ENCODE measurements around the gene TCAP.
A peak's percentile ranks its signal among the peaks of the same experiment; 100 is the strongest.

The TCAP gene

DNA sequence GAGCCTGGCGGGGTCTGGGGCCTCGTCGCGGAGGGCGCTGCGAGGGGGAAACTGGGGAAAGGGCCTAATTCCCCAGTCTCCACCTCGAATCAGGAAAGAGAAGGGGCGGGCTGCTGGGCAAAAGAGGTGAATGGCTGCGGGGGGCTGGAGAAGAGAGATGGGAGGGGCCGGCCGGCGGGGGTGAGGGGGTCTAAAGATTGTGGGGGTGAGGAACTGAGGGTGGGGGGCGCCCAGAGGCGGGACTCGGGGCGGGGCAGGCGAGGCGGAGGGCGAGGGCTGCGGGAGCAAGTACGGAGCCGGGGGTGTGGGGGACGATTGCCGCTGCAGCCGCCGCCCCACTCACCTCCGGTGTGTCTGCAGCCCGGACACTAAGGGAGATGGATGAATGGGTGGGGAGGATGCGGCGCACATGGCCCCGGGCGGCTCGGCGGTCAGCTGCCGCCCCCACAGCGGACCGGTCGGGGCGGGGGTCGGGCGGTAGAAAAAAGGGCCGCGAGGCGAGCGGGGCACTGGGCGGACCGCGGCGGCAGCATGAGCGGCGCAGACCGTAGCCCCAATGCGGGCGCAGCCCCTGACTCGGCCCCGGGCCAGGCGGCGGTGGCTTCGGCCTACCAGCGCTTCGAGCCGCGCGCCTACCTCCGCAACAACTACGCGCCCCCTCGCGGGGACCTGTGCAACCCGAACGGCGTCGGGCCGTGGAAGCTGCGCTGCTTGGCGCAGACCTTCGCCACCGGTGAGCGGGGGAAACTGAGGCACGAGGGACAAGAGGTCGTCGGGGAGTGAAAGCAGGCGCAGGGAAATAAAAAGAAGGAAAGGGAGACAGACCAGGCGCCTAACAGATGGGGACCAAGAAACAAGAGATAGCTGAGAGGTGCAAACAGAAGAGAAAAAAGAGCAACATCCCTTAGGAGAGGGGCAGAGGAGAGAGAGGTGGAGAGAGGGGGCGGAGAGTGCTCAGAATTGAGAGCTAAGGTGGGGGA, 3.1 kb downstream of the TCAP start, which contains the start of gene PNMT:
Gene PNMT (plus strand): TSS at position 509 of the 980 bp plus-strand sequence. CDS start 23 bp downstream, at position 532.
- DNase-seq (ENCODE audit: low spot score) = peak; percentile 83

DNA sequence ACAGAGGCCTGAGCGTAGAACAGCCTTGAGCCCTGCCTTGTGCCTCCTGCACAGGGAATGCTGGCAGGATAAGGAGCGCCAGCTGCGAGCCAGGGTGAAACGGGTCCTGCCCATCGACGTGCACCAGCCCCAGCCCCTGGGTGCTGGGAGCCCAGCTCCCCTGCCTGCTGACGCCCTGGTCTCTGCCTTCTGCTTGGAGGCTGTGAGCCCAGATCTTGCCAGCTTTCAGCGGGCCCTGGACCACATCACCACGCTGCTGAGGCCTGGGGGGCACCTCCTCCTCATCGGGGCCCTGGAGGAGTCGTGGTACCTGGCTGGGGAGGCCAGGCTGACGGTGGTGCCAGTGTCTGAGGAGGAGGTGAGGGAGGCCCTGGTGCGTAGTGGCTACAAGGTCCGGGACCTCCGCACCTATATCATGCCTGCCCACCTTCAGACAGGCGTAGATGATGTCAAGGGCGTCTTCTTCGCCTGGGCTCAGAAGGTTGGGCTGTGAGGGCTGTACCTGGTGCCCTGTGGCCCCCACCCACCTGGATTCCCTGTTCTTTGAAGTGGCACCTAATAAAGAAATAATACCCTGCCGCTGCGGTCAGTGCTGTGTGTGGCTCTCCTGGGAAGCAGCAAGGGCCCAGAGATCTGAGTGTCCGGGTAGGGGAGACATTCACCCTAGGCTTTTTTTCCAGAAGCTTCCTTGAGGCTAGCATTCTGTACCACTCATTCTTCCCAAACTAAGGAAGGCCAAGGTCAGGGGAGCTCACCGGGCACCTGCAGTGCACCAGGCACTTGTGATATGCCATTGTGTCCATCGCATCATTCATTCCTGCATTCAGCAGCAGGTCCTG, 5.0 kb downstream of the TCAP start:
- DNase-seq (ENCODE audit: low spot score) = no peak

DNA sequence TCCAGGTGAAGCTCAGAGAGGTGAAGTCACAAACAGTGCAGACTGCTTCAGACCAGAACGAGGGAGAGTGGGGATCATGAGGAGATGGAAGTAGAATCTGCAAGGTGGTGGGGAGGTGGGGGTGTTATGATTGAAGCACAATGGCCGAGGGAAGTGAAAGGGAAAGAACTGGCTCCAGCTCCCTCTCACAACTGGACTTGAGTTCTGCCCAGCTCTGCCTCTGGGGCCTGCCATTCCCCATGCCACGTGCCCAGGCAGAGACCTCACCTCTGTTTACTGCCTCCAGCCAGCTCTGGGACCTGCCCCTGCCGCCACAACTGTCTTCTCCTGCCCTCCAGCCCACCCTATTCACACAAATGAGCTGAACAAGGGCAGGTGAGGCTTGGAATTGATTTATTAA, 5.6 kb downstream of the TCAP start:
- no peak for DNase-seq (ENCODE audit: low spot score)

DNA sequence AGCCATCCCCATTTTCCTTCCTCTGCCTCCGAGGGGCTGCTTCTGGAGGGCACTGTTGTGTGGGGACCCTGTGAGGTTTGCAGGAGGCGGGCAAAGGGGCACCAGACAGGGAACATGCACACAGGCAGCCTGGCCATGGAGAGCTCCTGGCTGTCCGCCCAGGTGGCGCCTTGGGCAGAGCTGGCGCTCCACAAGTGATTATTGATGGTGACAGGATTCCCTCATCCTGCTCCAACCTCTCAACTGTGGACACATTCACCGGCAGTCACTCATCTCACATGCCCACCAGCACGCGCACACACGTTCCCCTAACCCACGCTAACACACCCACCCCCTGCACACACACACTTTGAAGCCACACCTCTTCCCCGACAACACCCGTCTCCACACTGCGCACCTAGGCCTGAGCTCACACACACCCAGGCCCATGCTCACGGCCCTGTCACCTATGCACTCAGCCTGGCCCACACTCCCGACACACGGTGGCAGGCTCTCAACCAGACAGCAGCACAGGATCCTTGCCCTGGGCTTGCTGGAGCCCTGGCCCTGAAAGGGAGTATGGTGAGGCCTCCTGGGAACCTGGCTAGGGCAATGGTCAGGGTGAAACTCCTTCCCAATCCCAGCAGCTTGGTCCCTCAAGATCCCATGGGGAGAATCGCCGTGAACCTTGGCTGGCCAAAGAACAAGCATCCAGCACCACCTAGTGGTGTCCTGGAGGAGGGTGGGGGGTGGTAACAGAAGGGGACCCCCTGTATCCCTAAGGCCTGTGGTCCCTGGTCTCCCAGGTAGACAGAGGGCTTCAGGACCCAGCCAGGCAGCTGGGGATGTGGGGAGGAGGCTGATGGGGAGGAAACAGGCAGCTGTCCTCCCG, 6.7 kb downstream of the TCAP start:
- DNase-seq (ENCODE audit: low spot score) = peak; percentile 79

DNA sequence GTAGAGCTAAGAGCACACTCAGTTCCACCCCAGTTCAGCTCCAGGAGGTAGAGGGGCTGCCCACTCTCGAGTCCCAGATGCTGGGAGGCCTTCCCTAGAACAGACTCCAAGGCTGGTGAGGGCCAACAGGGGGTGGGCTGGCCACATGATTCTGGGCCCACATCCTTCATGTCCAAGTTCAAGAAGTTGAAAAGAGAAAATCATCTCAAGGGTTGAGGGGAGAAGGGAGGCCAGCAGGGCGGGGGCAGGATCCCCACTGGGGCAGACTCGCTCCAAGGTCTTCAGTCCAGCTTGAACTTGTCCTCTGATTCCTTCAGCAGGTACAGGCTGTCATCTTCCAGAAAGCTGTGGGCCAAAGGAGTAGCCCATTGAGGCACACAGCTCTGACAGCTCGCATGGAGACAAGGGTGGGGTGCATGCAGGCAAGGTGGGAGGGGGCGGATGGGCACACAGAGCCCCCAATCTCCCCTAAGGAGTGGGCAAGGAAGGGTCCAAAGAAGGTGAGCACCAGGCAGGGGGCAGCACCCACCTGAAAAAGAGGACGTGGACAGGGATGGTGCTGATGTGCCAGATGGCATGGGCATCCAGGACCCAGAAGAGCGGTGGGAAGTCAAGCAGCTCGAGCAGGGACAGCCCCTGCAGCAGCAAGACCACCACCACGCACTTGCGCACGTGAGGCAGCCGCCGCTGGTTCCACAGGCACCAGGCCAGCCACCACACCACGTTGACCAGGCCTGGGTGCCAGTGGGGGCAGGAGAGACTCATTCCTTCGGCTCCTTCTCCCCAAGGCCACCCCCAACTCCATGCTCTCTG, 7.6 kb downstream of the TCAP start:
- no peak for DNase-seq (ENCODE audit: low spot score)

DNA sequence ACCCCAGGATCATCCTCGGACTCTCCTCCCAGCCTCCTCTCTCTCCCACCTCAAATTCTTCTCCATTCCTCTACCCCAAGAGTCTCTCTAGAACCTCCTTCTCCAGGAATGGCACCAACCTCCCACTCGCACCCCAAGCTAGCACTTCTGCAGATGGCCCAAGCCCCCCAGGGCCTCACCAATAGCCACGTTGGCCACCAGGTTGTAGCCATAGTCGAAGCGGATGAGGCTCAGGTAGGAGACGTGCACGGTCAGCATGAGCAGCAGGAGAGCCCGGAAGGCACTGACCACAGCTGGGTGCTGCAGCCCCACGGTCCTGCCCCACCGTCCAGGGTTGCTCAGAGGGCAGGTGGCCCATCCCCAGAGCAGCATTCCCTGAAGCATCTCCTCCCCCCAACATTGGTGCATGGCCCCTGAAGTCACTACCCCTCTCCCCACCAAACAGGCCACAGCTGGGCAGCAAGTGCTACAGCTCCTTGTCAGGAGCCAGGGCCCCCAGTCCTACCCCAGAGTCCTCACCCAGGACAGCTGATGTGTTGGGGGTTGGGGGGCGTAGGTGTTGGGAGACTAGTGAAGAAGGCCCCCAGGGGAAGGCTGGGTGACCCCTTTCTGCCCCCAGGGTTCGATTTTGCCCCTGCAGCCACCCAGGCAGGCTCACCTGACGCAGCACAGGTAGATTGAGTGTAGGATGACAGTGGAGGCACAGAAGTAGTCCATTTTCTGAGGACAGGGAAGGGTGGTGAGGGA, 8.4 kb downstream of the TCAP start:
- DNase-seq (ENCODE audit: low spot score) = no peak

DNA sequence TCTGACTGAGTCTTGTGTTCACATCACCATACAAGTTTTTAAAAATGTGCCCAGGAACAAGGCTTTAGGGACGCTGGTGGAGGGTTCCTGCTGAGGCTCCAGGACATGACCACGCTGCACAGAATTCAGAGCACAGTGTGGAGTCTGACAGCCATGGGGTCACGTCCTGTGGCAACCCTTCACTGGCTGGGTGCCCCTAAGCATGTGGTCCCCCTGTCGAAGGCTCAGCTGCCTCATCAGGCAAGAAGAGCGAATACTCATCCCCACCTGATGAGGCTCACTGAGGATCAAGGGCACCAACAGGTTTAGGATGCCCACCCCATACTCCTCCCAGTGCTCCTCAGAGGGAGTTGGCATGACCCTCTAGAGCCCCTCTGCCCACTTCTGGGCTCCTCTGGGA, 9.0 kb downstream of the TCAP start:
- no peak for DNase-seq (ENCODE audit: low spot score)

DNA sequence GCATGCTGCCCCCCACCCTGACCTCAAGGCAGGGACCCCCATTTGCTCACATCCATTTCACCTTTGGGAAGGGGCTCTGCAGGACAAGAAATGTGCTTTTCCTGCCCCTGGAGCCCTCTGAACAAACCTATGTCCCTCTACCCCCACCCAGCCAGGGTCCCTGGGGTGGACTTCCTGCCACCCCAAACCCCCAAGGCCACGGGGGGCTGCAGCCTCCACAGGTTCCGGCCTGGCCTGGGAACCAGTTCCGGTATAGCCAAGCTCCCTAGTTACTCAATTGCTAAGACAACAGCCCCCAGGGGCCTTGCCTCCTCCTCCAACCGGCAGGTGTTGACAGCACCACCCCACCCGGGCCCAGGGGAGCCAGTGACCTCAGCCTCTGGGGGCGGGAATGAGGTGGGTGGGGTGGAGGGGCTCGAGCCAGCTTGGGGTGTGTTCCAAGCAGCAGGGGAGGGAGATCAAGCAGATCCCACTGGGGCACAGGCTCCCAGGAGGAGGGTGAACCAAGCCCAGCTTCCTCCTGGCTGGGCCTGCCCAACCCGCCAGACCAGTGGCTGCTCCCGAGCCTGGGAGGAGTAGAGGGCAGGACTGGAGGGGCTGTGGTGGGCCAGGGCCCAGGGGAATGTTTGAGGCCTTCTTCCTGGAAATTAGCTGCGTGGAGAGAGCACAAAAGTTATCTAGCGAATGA, 9.7 kb downstream of the TCAP start:
- DNase-seq (ENCODE audit: low spot score) = no peak

DNA sequence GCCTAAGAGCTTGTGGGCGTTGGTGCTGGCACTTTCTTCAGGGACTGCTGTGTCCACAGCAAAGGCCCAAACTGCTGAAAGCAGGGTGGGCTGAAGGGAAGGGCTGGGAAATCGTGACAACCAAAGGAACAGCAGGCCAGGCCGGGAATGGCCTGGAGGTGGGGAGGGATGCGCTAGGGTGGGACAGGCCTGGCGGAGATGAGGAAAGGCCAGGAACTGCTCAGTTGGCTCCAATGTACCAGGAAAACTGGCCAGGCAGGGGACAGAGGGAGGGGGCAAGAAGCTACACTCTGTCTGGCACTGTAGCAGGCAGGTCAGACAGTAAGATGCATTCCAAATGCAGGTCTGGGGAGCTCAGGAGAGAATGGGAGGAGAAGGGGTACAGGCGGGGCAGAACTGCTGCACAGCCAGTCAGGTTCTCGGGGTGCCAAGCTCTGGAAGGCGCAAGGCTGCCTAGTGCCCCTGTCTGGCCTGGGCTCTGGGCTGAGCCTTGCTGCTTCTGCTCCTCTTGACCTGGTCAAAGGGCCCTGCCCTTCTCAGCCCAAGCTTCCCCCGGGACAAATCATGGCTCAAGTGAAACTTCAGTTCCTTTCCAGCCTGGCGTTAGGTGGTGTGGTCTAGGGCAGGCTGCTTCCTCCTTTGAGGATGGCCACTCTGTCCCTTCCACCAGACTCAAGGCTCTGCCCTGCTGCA, 10.4 kb downstream of the TCAP start:
- DNase-seq (ENCODE audit: low spot score) = no peak

DNA sequence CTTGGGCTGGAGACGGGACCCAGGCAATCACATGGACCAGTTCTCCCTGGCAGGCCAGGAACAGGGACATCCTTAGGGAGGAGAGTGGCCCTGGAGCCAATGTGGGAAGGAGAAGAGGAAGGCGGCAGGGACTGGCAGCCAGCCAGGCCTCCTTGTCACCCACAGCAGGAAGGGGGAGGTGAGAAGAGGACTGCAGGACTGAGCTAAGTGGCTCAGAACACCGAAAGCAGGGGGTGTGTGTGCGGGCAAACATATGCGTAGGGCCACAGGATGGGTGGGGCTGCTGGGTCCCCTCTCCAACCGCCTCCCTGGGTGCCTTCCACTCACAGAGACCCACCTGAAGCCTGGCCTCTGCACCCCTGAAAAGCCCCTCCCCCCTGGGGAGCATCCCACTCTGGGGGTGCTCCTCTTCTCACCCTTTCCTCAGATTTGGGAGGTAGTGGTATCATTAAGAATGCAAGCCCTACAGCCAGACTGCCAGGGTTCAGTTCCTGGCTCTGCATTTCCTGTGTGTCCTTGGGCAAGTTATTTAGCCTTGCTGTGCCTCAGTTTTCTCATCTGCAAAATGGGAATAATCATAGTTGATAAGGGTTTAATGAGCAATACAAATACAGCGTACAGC, 11.2 kb downstream of the TCAP start:
- no peak for DNase-seq (ENCODE audit: low spot score)

DNA sequence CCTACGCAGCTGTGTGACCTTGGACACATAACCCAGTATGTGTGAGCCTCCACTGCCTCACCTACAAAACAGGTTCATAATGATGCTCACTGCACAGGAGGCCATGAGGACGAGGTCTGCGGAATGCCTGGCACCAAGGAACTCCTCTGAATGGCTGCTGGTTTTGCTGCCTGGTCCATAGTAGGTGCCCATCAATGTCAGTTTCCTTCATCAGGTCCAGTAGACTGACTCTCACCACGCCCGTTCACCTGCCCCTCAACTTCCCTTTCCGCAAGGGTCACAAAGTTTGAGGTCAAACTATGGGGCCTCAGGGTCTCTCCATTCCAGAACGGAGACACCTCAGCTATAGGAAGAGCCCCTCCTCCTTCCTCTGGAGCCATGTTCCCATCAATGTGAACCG, 11.9 kb downstream of the TCAP start:
- no peak for DNase-seq (ENCODE audit: low spot score)

DNA sequence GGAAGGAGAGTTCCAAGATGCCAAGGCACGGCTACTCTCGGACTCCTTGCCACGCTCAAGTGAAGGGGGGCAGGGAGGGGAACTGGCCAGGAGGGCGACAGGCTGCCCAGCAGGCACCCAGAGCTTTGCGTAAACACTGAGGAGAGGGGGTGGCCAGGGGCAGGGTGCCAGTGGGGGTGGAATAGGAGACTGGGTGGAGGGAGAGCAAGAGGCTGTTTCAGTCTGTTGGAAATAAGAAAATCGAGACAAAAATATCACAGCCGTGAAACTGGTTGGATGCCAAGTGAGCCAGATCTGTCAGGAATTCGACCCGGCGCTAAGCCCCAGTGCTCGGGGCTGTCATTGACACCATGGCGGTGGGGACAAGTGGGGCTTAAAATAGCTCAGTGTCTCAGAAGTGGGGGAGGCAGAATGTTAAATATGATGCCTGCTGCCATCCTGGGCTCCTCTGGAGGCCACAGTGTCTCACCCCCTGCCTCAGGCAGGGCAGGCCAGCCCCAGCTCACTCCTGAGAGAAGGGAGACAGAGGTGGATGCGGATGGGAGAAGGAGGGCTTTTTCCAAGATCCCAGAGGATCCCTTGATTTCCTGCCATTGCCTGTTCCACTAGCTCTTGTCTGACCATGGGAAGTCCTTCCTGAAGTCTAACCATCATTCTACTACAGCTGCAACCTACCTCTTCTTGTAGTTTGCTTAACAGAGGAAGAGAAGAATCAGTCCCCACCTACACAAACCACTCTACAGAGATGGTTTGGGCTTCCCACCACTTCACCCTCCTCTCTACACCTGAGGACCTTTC, 12.6 kb downstream of the TCAP start:
- no peak for DNase-seq (ENCODE audit: low spot score)

DNA sequence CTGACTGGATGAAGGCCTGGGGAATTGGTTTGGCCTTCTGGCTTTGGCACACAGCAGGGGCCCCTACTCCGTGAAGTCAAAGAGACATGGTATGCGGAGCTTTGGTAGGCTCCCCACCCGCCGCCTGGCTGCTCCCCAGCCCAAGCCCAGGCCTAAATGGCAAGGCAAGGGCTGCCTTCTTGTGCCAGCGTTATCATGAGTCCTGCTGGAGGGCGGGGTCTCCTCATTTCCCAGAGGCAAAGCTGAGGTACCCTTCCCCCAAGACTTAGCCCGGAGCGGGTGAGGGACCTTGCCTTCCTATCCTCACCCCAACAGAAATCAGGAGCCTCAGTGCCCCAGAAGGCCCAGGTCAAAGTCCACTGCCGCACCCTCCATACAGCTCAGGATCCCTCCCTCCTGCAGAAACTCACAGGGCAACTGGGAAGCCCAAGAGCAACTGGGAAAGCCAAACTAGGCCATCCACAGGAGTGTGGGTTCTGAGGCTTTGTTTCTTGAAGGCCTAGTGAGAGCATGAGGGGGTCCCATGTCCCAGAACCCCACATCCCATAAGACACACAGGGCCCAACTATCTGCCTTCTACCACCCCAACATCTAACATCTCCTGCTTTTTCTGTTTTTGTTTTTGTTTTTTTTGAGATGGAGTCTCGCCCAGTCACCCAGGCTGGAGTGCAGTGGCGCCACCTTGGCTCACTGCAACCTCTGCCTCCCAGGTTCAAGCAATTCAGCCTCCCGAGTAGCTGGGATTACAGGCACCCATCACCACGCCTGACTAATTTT, 13.4 kb downstream of the TCAP start:
- no peak for DNase-seq (ENCODE audit: low spot score)

DNA sequence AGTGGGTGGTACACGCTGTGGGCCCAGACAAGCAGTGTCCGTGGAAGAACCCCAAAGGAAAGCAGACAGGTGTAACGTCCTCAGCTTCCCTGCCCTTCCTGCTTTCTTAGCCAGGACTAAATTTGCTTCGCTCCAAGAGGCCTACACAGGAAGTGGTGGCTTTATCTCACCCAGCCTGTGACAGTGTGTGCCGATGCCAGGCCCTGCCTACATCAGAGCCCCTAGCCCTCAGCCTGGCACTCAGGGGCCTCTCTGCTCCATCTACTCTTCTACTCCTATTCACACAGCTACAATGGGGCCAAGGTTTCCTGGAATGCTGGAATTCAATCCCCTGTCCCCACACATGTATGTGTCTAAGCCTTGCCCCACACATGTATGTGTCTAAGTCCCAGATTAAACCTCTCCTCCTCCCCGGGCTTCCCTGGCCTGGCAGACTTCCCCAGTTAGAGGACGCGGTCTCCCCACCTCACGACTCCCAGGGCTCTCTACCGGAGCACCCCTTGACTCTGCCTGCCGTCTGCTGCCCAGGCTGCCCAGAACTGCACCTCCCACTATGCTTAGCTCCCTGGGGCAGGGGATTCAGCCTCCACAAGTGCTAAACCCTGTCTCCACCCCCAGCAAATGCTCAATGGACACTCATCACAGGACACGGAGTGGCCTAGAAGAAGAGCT, 14.5 kb downstream of the TCAP start:
- DNase-seq (ENCODE audit: low spot score) = no peak

DNA sequence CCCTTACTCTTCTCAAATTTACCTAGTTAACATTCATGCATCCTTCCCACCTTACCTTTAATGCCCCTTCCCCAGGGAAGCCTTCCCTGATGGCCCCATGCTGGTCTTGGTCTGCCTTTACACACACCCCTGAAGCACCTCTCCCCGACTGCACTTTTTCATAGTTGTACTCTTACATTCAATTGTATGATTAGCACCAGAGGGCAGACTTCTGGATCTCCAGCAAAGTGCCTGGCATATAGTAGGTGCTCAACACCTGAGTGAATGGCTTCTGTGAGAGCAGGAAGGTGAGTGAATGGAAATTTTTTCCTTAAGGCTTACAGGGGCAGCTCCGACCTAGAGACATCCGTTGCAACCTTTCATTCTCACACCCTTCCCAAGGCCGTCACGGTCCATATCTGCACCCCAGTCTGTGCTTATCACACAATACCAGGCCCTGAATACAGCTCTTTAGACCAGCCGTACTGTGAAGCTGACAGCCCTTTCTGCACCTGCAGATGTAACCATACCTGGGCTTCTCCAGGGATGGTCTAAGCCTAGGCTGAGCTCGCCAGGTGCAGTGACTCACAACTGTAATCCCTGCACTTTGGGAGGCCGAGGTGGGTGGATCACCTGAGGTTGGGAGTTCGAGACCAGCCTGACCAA, 18.3 kb downstream of the TCAP start:
- no peak for DNase-seq (ENCODE audit: low spot score)
